ENCODE results near the gene KDELR1. TPM values are rescaled to one million over a fixed set of nuclear protein-coding genes. Genes with fewer than 3 reads are reported as not detected.

KDELR1 gene
- total RNA-seq, 4 donors from 2014 or later: 51.3 to 78.6 (median 65.8) TPM

- WGBS, 2 donors: 58 to 64% methylated on average over 5 of the region's 5 CpGs
- H3K27me3 ChIP-seq: peaks cover 2 to 26% of the 10 kb centered on the region in 2 donors
- no peak for DNase-seq (ENCODE audit: low spot score in 2 of 2)
- H3K9me3 ChIP-seq: peaks cover 0 to 8% (median 0%) of the 10 kb centered on the region in 4 donors
- no peak for TF ChIP-seq POLR2A (IDR thresholded peaks at IDR 0.05)
- no peak overlapping the region for H3K27ac ChIP-seq
- no peak overlapping the region for H3K4me3 ChIP-seq
- H3K4me1 ChIP-seq: peaks cover 0 to 28% (median 0%) of the 10 kb centered on the region in 4 donors
- H3K36me3 ChIP-seq: no peaks in the 10 kb centered on the region
Measured at GRCh38 chr19:48401287-48401686, 9.9 kb upstream of the KDELR1 start.

- Histone ChIP-seq H3K36me3 (no peaks in the 10 kb centered on the region), H3K27me3 (peaks cover 2 to 30% of the 10 kb centered on the region in 2 donors), H3K9me3 (no peaks in the 10 kb centered on the region), H3K4me1 (peaks cover 0 to 38% (median 0%) of the 10 kb centered on the region in 4 donors), H3K27ac (peak overlapping the region in 2 of 4 donors; percentile 46 to 78), H3K4me3 (peak overlapping the region in 1 of 4 donors; percentile 11)
- peak; percentile 37 to 51 for DNase-seq (ENCODE audit: low spot score in 2 of 2)
- TF ChIP-seq POLR2A (IDR thresholded peaks at IDR 0.05) (no peak), CTCF (IDR thresholded peaks at IDR 0.05) (no peak), EP300 (IDR thresholded peaks at IDR 0.05) (no peak)
- 30 to 35% methylated on average over 13 to 14 of the region's 14 CpGs for WGBS, 2 donors
Measured at GRCh38 chr19:48400018-48400742, 8.8 kb upstream of the KDELR1 start.

- peak; percentile 47 to 62 for DNase-seq (ENCODE audit: low spot score in 2 of 2)
Measured at GRCh38 chr19:48398375-48399235, 7.3 kb upstream of the KDELR1 start.

GRCh38 chr19:48398102-48398374 is 6.7 kb upstream of the KDELR1 start:
- TF ChIP-seq CTCF (IDR thresholded peaks at IDR 0.05) (no peak), POLR2A (IDR thresholded peaks at IDR 0.05) (no peak), EP300 (IDR thresholded peaks at IDR 0.05) (no peak)
- peaks cover 0 to 58% (median 13%) of the 10 kb centered on the region in 4 donors for H3K4me1 ChIP-seq
- no peaks in the 10 kb centered on the region for H3K36me3 ChIP-seq
- no peaks in the 10 kb centered on the region for H3K9me3 ChIP-seq
- H3K27me3 ChIP-seq: peaks cover 2 to 51% of the 10 kb centered on the region in 2 donors
- peak overlapping the region in 1 of 4 donors; percentile 63 for H3K27ac ChIP-seq
- H3K4me3 ChIP-seq: peak overlapping the region in 3 of 4 donors; percentile 29 to 51 (median 30)
- WGBS, 2 donors: 3% methylated on average over 17 of the region's 17 CpGs
- DNase-seq (ENCODE audit: low spot score in 2 of 2): no peak

More at GRCh38 chr19:48398375-48399235, 7.3 kb upstream of the KDELR1 start:
- TF ChIP-seq POLR2A (IDR thresholded peaks at IDR 0.05) (no peak), CTCF (IDR thresholded peaks at IDR 0.05) (no peak), EP300 (IDR thresholded peaks at IDR 0.05) (no peak)
- 11 to 18% methylated on average over 42 to 59 of the region's 104 CpGs for WGBS, 2 donors
- H3K27ac ChIP-seq: peak overlapping the region in 2 of 4 donors; percentile 63 to 78
- no peaks in the 10 kb centered on the region for H3K36me3 ChIP-seq
- peaks cover 0 to 52% (median 11%) of the 10 kb centered on the region in 4 donors for H3K4me1 ChIP-seq
- peak overlapping the region in 3 of 4 donors; percentile 30 to 51 (median 32) for H3K4me3 ChIP-seq
- peaks cover 2 to 45% of the 10 kb centered on the region in 2 donors for H3K27me3 ChIP-seq
- H3K9me3 ChIP-seq: no peaks in the 10 kb centered on the region

- Histone ChIP-seq H3K4me1 (peaks cover 0 to 59% (median 13%) of the 10 kb centered on the region in 4 donors), H3K27me3 (peaks cover 2 to 56% of the 10 kb centered on the region in 2 donors), H3K27ac (peak overlapping the region in 1 of 4 donors; percentile 63), H3K4me3 (peak overlapping the region in 3 of 4 donors; percentile 29 to 51 (median 30)), H3K9me3 (no peaks in the 10 kb centered on the region), H3K36me3 (no peaks in the 10 kb centered on the region)
- 33 to 43% methylated on average over 22 of the region's 22 CpGs for WGBS, 2 donors
- TF ChIP-seq EP300 (IDR thresholded peaks at IDR 0.05) (no peak), CTCF (IDR thresholded peaks at IDR 0.05) (no peak)
- DNase-seq (ENCODE audit: low spot score in 2 of 2): no peak
Measured at GRCh38 chr19:48397263-48398101, 6.1 kb upstream of the KDELR1 start.
